ENCODE measurements around the gene SIRT3. TPM values are rescaled to one million over a fixed set of nuclear protein-coding genes. Genes with fewer than 3 reads are reported as not detected.

The SIRT3 gene
- total RNA-seq, 1 donor from 2014 or later: 33.2 TPM

DNA sequence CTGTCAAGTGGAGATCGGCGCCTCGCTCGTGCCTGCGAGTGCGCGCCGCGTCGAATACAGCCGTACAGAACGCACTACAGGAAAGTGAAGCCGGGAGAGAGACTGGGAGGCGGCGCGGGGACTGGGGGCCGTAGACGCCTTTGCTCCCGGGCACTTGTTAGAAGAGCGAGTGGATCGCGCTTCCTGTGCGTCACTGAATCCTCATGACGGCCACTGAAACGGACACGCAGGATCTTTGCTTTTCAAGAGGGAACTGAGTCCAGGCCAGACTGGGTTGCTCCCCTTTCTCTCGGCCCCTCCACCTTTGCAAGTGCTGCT is 28.3 kb downstream of the SIRT3 start:
- no peak for DNase-seq (ENCODE audit: low spot score in 2 of 2, unreplicated experiment in 2 of 2)
- Mint-ChIP-seq H3K36me3 (peaks cover 15% of the 10 kb centered on the region), H3K9me3 (no peaks in the 10 kb centered on the region), H3K4me3 (peak overlapping the region; percentile 91), H3K4me1 (peaks cover 23% of the 10 kb centered on the region), H3K27me3 (ENCODE audit: low read depth) (no peaks in the 10 kb centered on the region), H3K27ac (peak overlapping the region; percentile 99)
- TF ChIP-seq CTCF (IDR thresholded peaks at IDR 0.05; ENCODE audit: unreplicated experiment): no peak

DNA sequence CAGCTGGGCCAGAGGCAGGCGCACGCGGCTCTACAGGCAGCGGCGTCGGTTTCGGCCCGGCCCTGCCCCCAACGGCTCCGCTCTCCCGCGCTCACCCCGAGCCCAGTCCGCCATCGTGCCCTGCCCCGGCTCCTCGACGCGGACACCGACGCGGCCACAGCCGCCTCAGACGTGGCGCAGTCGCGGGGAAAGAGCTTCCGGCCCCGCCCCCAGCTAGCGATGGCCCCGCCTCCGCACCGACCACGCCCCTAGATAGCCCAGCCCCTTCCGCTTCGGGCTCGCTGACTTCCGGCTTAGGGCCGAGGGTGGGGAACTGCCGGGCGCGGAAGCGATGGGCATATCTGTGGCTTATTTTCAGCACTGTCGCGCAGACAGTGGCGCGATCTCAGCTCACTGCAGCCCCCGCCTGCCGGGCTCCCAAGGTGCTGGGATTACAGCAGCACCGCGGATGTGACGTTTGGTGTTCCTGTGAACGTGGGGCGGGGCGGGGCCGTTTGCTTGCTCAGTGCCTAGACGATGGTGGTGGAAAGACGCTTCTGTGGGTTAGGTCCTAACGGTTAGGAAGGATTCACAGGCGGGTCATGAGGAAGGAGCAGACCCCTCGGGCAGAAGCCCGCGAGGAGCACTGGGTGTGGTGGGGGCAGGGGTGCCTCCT is 28.8 kb downstream of the SIRT3 start, which contains the start of the genes BET1L and RIC8A:
Gene BET1L (minus strand): TSS at position 192 of the 655 bp plus-strand sequence. CDS start 78 bp downstream, at position 114.
Gene RIC8A (plus strand): TSS at position 501 of the 655 bp plus-strand sequence. CDS start 1,147 bp downstream, outside the sequence.
- H3K27ac Mint-ChIP-seq: peak within 1 kb of the TSS; percentile 99
- H3K4me3 Mint-ChIP-seq: peak within 1 kb of the TSS; percentile 91
- peaks cover 17% of the 10 kb centered on the region for H3K36me3 Mint-ChIP-seq
- no peak for TF ChIP-seq CTCF (IDR thresholded peaks at IDR 0.05; ENCODE audit: unreplicated experiment)
- H3K9me3 Mint-ChIP-seq: no peaks in the 10 kb centered on the region
- DNase-seq (ENCODE audit: low spot score in 2 of 2, unreplicated experiment in 2 of 2): peak; percentile 90 to 98
- H3K27me3 Mint-ChIP-seq (ENCODE audit: low read depth): no peaks in the 10 kb centered on the region
- peaks cover 23% of the 10 kb centered on the region for H3K4me1 Mint-ChIP-seq

- no peak for DNase-seq (ENCODE audit: low spot score in 2 of 2, unreplicated experiment in 2 of 2)
- Mint-ChIP-seq H3K36me3 (peaks cover 19% of the 10 kb centered on the region), H3K27ac (peak overlapping the region; percentile 97), H3K27me3 (ENCODE audit: low read depth) (no peaks in the 10 kb centered on the region), H3K4me1 (peaks cover 23% of the 10 kb centered on the region), H3K9me3 (no peaks in the 10 kb centered on the region), H3K4me3 (peak overlapping the region; percentile 91)
- TF ChIP-seq CTCF (IDR thresholded peaks at IDR 0.05; ENCODE audit: unreplicated experiment): no peak
These were observed 29.5 kb downstream of the SIRT3 start for GRCh38 chr11:206526-207207.

DNA sequence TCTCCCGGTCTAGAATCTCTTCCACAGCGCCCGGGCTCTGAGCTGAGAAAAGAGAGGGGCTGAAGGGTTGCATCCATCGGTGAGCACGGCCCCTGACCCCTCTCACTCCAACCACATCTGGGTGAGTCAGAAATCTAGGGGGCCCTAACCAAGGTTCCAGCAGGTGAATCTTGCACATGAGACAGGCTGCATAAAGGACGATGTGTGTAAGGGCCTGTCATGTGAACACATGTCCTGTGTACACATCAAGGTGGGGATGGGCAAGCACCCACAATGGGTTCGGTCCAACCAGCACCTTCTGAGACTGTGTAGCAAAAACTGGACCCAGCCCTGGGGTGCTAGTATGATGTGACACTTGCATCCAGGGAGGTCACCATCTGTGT is 30.1 kb downstream of the SIRT3 start:
- no peak for DNase-seq (ENCODE audit: low spot score in 2 of 2, unreplicated experiment in 2 of 2)
- Mint-ChIP-seq H3K36me3 (peaks cover 14% of the 10 kb centered on the region), H3K4me3 (peak overlapping the region; percentile 91), H3K9me3 (no peaks in the 10 kb centered on the region), H3K4me1 (peaks cover 23% of the 10 kb centered on the region), H3K27ac (no peak overlapping the region), H3K27me3 (ENCODE audit: low read depth) (no peaks in the 10 kb centered on the region)
- no peak for TF ChIP-seq CTCF (IDR thresholded peaks at IDR 0.05; ENCODE audit: unreplicated experiment)

- DNase-seq (ENCODE audit: low spot score in 2 of 2, unreplicated experiment in 2 of 2): no peak
- H3K4me3 Mint-ChIP-seq: peak overlapping the region; percentile 91
- no peaks in the 10 kb centered on the region for H3K27me3 Mint-ChIP-seq (ENCODE audit: low read depth)
- H3K36me3 Mint-ChIP-seq: peaks cover 14% of the 10 kb centered on the region
- H3K27ac Mint-ChIP-seq: no peak overlapping the region
- TF ChIP-seq CTCF (IDR thresholded peaks at IDR 0.05; ENCODE audit: unreplicated experiment): no peak
- peaks cover 23% of the 10 kb centered on the region for H3K4me1 Mint-ChIP-seq
- H3K9me3 Mint-ChIP-seq: no peaks in the 10 kb centered on the region
These were observed 30.7 kb downstream of the SIRT3 start for GRCh38 chr11:205221-206001.
